Liver (tissue), 3 donors: ENCODE results near the gene DOCK6.

Experiments used
- CTCF ChIP-seq: fragments of 150-350 bp; IDR thresholded peaks from 2 replicates; pipeline ENCODE4 v1.5.1; 2017; ENCODE audit warnings: improper control_type of control experiment, low read depth, low read length; ENCODE audit not compliant: missing input control
- FOXA1 ChIP-seq: IDR thresholded peaks from 2 replicates; pipeline ENCODE4 v1.6.1; 2016; ENCODE audit warnings: antibody characterized with exemption
- MAX ChIP-seq: IDR thresholded peaks from 2 replicates; pipeline ENCODE4 v1.6.1; 2016; ENCODE audit warnings: antibody characterized with exemption
- REST ChIP-seq: IDR thresholded peaks from 2 replicates; pipeline ENCODE4 v1.6.1; 2016; ENCODE audit warnings: antibody characterized with exemption, mild to moderate bottlenecking
- SP1 ChIP-seq: IDR thresholded peaks from 2 replicates; pipeline ENCODE4 v1.6.1; 2018; ENCODE audit warnings: antibody characterized with exemption, mild to moderate bottlenecking
- donor health status: healthy.
- donor health status: healthy.

GRCh38 chr19:11197291-11198174, 64.8 kb downstream of the DOCK6 start, which contains the start of gene KANK2:
- TF ChIP-seq CTCF (no peak), SP1 (peak; percentile 17), FOXA1 (no peak), MAX (no peak), REST (peak; percentile 42)
